ENCODE data around the gene LRP1B.

LRP1B gene

DNA sequence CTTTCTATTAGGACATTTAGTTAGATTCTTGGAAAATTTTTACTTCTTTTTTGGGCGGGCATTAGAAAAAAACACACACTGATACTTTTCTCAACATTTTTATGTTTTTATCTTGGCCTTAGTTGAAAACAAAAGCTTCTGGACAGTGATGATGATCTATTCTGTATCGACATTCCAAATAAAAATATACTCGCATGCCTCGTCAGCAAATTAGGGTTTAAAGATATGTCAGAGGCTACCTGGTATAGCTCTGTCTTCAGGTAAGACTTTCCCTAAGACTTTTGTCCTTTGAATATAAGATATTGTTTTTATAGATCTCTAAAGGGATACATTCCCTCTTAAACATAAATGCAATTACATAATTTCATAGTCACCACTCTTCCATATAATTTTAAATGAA lies 816.8 kb downstream of the LRP1B start:
- no peaks in the 10 kb centered on the region for H3K9me3 ChIP-seq (ENCODE audit: low read length)
- no peak overlapping the region for H3K27ac ChIP-seq (ENCODE audit: low read depth, low read length, poor library complexity, severe bottlenecking)
- no peaks in the 10 kb centered on the region for H3K4me1 ChIP-seq (ENCODE audit: insufficient read depth, low read length, severe bottlenecking)
- TF ChIP-seq EZH2 (IDR thresholded peaks at IDR 0.05; ENCODE audit: borderline replicate concordance, low read length): no peak
- TF ChIP-seq, protein P1, sequence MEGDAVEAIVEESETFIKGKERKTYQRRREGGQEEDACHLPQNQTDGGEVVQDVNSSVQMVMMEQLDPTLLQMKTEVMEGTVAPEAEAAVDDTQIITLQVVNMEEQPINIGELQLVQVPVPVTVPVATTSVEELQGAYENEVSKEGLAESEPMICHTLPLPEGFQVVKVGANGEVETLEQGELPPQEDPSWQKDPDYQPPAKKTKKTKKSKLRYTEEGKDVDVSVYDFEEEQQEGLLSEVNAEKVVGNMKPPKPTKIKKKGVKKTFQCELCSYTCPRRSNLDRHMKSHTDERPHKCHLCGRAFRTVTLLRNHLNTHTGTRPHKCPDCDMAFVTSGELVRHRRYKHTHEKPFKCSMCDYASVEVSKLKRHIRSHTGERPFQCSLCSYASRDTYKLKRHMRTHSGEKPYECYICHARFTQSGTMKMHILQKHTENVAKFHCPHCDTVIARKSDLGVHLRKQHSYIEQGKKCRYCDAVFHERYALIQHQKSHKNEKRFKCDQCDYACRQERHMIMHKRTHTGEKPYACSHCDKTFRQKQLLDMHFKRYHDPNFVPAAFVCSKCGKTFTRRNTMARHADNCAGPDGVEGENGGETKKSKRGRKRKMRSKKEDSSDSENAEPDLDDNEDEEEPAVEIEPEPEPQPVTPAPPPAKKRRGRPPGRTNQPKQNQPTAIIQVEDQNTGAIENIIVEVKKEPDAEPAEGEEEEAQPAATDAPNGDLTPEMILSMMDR (IDR thresholded peaks at IDR 0.05; ENCODE audit: low read length): no peak
- H3K9me2 ChIP-seq (ENCODE audit: low read depth, low read length): no peaks in the 10 kb centered on the region
- H3K4me3 ChIP-seq (ENCODE audit: low read depth, low read length, poor library complexity, severe bottlenecking): no peak overlapping the region
- no peak overlapping the region for H3K4me2 ChIP-seq (ENCODE audit: low read length)
- no peaks in the 10 kb centered on the region for H3F3A ChIP-seq (ENCODE audit: insufficient read depth, low read length)
- H3K79me2 ChIP-seq (ENCODE audit: insufficient read depth, low read length): no peaks in the 10 kb centered on the region
- no peaks in the 10 kb centered on the region for H3K36me3 ChIP-seq (ENCODE audit: insufficient read depth, low read length)
- H4K20me1 ChIP-seq (ENCODE audit: insufficient read depth, low read length): no peaks in the 10 kb centered on the region
- no peak overlapping the region for H3K9ac ChIP-seq (ENCODE audit: low read length)
- H2AFZ ChIP-seq (ENCODE audit: low read length): no peak overlapping the region
- H3K27me3 ChIP-seq (ENCODE audit: insufficient read depth, low read length): no peaks in the 10 kb centered on the region

DNA sequence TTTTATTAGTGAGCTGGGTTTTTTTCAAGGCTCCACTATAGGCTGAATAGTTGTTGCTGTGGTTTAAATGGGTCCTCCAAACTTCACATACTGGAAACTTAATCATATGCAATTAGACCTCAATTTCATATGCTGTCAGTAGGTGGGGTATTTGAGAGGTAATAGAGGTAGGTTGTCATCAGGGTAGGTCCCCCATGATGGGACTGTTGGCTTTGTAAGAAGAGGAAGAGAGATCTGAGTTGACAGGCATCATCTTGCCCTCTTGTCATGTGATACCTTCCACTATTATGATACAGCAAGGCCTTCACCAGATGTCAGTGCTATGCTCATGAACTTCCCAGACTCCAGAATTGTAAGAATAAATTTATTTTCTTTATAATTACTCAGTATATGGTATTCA lies 819.4 kb downstream of the LRP1B start:
- Histone ChIP-seq H3K27me3 (ENCODE audit: insufficient read depth, low read length) (no peaks in the 10 kb centered on the region), H2AFZ (ENCODE audit: low read length) (no peak overlapping the region), H3K79me2 (ENCODE audit: insufficient read depth, low read length) (no peaks in the 10 kb centered on the region), H3F3A (ENCODE audit: insufficient read depth, low read length) (no peaks in the 10 kb centered on the region), H3K9me3 (ENCODE audit: low read length) (no peaks in the 10 kb centered on the region), H3K27ac (ENCODE audit: low read depth, low read length, poor library complexity, severe bottlenecking) (no peak overlapping the region), H4K20me1 (ENCODE audit: insufficient read depth, low read length) (no peaks in the 10 kb centered on the region), H3K9me2 (ENCODE audit: low read depth, low read length) (no peaks in the 10 kb centered on the region), H3K9ac (ENCODE audit: low read length) (no peak overlapping the region), H3K4me2 (ENCODE audit: low read length) (no peak overlapping the region), H3K4me3 (ENCODE audit: low read depth, low read length, poor library complexity, severe bottlenecking) (no peak overlapping the region), H3K36me3 (ENCODE audit: insufficient read depth, low read length) (no peaks in the 10 kb centered on the region), H3K4me1 (ENCODE audit: insufficient read depth, low read length, severe bottlenecking) (no peaks in the 10 kb centered on the region)
- TF ChIP-seq EZH2 (IDR thresholded peaks at IDR 0.05; ENCODE audit: borderline replicate concordance, low read length): no peak

DNA sequence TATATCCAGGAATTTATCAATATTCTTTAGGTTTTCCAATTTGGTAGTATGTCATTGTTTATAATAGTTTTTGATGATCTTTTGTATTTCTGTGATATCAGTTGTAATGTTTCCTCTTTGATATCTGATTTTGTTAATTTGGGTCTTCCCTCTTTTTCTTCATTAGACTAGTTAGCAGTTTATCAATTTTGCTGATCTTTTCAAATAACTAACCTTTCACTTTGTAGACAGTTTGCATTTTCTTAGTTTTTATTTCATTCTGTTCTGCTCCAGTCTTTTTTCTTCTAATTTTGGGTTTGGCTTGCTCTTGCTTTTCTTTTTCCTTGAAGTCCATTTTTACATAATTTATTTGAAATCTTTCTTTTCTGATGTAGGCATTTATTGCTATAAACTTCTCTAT lies 824.4 kb downstream of the LRP1B start:
- no peaks in the 10 kb centered on the region for H3K36me3 ChIP-seq (ENCODE audit: insufficient read depth, low read length)
- H3K9me3 ChIP-seq (ENCODE audit: low read length): no peaks in the 10 kb centered on the region
- no peaks in the 10 kb centered on the region for H4K20me1 ChIP-seq (ENCODE audit: insufficient read depth, low read length)
- no peak overlapping the region for H3K27ac ChIP-seq (ENCODE audit: low read depth, low read length, poor library complexity, severe bottlenecking)
- no peaks in the 10 kb centered on the region for H3K79me2 ChIP-seq (ENCODE audit: insufficient read depth, low read length)
- no peak overlapping the region for H3K4me2 ChIP-seq (ENCODE audit: low read length)
- no peaks in the 10 kb centered on the region for H3K27me3 ChIP-seq (ENCODE audit: insufficient read depth, low read length)
- no peak overlapping the region for H3K9ac ChIP-seq (ENCODE audit: low read length)
- no peaks in the 10 kb centered on the region for H3F3A ChIP-seq (ENCODE audit: insufficient read depth, low read length)
- H3K4me3 ChIP-seq (ENCODE audit: low read depth, low read length, poor library complexity, severe bottlenecking): no peak overlapping the region
- no peak overlapping the region for H2AFZ ChIP-seq (ENCODE audit: low read length)
- H3K4me1 ChIP-seq (ENCODE audit: insufficient read depth, low read length, severe bottlenecking): no peaks in the 10 kb centered on the region
- no peak for TF ChIP-seq EZH2 (IDR thresholded peaks at IDR 0.05; ENCODE audit: borderline replicate concordance, low read length)
- TF ChIP-seq, protein P1 (IDR thresholded peaks at IDR 0.05; ENCODE audit: low read length): no peak
- no peaks in the 10 kb centered on the region for H3K9me2 ChIP-seq (ENCODE audit: low read depth, low read length)

DNA sequence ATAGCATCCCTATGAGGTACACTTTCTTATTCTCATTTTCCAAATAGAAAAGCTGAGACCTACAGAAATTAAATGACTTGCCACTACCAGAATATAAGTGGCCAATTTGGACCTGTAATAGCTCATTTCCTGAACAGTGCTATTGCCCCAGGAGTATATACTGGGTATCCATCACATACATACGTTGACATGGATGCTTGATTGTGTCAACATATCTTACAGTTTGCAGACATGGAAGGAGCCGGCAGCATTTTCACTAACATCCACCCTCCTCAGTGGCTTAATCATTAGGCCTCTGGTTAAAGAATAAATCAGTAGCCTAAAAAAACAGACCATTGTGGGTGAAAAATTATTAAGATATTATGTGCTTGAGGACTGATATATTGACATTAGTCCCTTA lies 829.3 kb downstream of the LRP1B start:
- H3K36me3 ChIP-seq (ENCODE audit: insufficient read depth, low read length): no peaks in the 10 kb centered on the region
- H4K20me1 ChIP-seq (ENCODE audit: insufficient read depth, low read length): no peaks in the 10 kb centered on the region
- H3K4me2 ChIP-seq (ENCODE audit: low read length): no peak overlapping the region
- H3K9me2 ChIP-seq (ENCODE audit: low read depth, low read length): no peaks in the 10 kb centered on the region
- H3K9me3 ChIP-seq (ENCODE audit: low read length): no peaks in the 10 kb centered on the region
- no peak overlapping the region for H3K9ac ChIP-seq (ENCODE audit: low read length)
- H3K4me1 ChIP-seq (ENCODE audit: insufficient read depth, low read length, severe bottlenecking): no peaks in the 10 kb centered on the region
- no peak overlapping the region for H2AFZ ChIP-seq (ENCODE audit: low read length)
- H3F3A ChIP-seq (ENCODE audit: insufficient read depth, low read length): no peaks in the 10 kb centered on the region
- no peak overlapping the region for H3K4me3 ChIP-seq (ENCODE audit: low read depth, low read length, poor library complexity, severe bottlenecking)
- H3K79me2 ChIP-seq (ENCODE audit: insufficient read depth, low read length): no peaks in the 10 kb centered on the region
- H3K27me3 ChIP-seq (ENCODE audit: insufficient read depth, low read length): no peaks in the 10 kb centered on the region
- TF ChIP-seq, protein P1 (IDR thresholded peaks at IDR 0.05; ENCODE audit: low read length): no peak
- no peak for TF ChIP-seq EZH2 (IDR thresholded peaks at IDR 0.05; ENCODE audit: borderline replicate concordance, low read length)
- no peak overlapping the region for H3K27ac ChIP-seq (ENCODE audit: low read depth, low read length, poor library complexity, severe bottlenecking)
